Ovary (tissue), 3 donors: Measurements from ENCODE around the gene RXRG.

Source experiments
- POLR2A ChIP-seq: fragments of 450-650 bp; IDR thresholded peaks from one replicate; pipeline ENCODE4 v1.6.1; 2017; ENCODE audit warnings: antibody characterized with exemption, mild to moderate bottlenecking, moderate library complexity
- TF ChIP-seq, protein P1 (sequence below), 3 donors: fragments of 450-650 bp in 2 of 3; fragments of 200-600 bp in 1 of 3; IDR thresholded peaks; one replicate each; pipeline versions ENCODE4 v1.5.1 to v1.8.0; 2016 to 2022; ENCODE audit warnings: antibody characterized with exemption in 3 of 3, mild to moderate bottlenecking in 1 of 3
- donor health status: DM: no; HTN: no; CAD: no.

DNA sequence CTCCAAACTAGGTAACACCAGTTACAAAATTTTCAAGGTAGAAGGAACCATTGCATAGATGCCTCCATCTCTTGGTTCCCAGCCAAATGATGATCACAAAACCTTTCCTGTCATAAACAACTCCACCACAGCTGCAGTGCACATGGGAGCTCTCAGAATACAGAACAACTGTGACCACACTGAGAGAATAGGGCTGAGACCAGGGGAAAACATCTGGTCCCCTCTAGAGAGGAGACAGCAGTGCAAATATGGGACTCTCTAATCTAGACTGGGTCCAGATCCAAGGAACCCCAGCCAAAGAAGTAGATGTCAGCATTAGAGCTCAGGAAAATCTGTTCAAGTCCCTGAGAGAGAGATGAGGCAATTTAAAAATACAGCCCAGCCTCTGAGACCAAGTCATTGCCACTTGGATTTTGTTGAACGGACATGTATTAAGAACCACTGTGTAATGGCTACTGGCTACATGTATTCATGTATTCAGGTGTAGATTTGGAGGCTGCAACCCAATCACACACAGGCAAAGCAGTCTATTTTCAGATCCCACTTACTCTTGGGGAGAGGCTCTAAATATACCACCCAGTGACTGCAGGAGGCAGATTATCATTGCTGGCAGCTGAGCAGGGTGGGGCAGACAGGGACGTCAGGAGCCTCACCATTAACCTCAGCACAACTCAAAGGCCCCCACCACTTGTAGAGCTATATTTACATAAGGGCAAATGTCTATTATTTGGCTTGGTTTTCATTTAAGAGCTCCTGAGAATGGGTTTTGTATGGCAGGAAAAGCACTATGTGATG lies 7.6 kb upstream of the RXRG start:
- TF ChIP-seq, protein P1, sequence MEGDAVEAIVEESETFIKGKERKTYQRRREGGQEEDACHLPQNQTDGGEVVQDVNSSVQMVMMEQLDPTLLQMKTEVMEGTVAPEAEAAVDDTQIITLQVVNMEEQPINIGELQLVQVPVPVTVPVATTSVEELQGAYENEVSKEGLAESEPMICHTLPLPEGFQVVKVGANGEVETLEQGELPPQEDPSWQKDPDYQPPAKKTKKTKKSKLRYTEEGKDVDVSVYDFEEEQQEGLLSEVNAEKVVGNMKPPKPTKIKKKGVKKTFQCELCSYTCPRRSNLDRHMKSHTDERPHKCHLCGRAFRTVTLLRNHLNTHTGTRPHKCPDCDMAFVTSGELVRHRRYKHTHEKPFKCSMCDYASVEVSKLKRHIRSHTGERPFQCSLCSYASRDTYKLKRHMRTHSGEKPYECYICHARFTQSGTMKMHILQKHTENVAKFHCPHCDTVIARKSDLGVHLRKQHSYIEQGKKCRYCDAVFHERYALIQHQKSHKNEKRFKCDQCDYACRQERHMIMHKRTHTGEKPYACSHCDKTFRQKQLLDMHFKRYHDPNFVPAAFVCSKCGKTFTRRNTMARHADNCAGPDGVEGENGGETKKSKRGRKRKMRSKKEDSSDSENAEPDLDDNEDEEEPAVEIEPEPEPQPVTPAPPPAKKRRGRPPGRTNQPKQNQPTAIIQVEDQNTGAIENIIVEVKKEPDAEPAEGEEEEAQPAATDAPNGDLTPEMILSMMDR (IDR thresholded peaks at IDR 0.05): no peak
- no peak for TF ChIP-seq POLR2A
